ENCODE measurements around the gene TMEM116.
"Not testable (repeated sequence)": the region's sequence is repeated elsewhere in the genome, so short reads cannot be mapped to it uniquely, and the experiment has no call there.

TMEM116 gene

GRCh38 chr12:112012775-112013600, at the start of gene TMEM116, which contains the start of gene ERP29:
Gene TMEM116 (minus strand): TSS chr12:112013165. CDS start chr12:112005270, 7,895 bp downstream.
Gene ERP29 (plus strand): TSS chr12:112013426. CDS start chr12:112013466, 40 bp downstream.
- peak; percentile 100 for DNase-seq

GRCh38 chr12:112061137-112061536, 48.2 kb upstream of the TMEM116 start:
- no peak for DNase-seq

- DNase-seq, result no peak
Observed at GRCh38 chr12:112049351-112049750, 36.4 kb upstream of the TMEM116 start.

- no peak for DNase-seq
Observed at GRCh38 chr12:112046003-112046402, 33.0 kb upstream of the TMEM116 start.

- not testable (repeated sequence) for DNase-seq
Observed at GRCh38 chr12:112036614-112037013, 23.6 kb upstream of the TMEM116 start.

GRCh38 chr12:112035219-112035785, 22.3 kb upstream of the TMEM116 start:
- no peak for DNase-seq

- no peak for DNase-seq
Observed at GRCh38 chr12:112032292-112032691, 19.3 kb upstream of the TMEM116 start.

- no peak for DNase-seq
Observed at GRCh38 chr12:112031472-112031871, 18.5 kb upstream of the TMEM116 start.

GRCh38 chr12:112029301-112029700, 16.3 kb upstream of the TMEM116 start:
- DNase-seq, result no peak

GRCh38 chr12:112025808-112026375, 12.9 kb upstream of the TMEM116 start:
- no peak for DNase-seq

- no peak for DNase-seq
Observed at GRCh38 chr12:112023759-112024396, 10.9 kb upstream of the TMEM116 start.

- DNase-seq, result no peak
Observed at GRCh38 chr12:112022241-112023016, 9.5 kb upstream of the TMEM116 start.

- no peak for DNase-seq
Observed at GRCh38 chr12:112020947-112021457, 8.0 kb upstream of the TMEM116 start.

GRCh38 chr12:112018571-112019237, 5.7 kb upstream of the TMEM116 start:
- no peak for DNase-seq

- DNase-seq, result no peak
Observed at GRCh38 chr12:112017041-112017440, 4.1 kb upstream of the TMEM116 start.

- no peak for DNase-seq
Observed at GRCh38 chr12:112015938-112016337, 3.0 kb upstream of the TMEM116 start.

GRCh38 chr12:112013601-112014402, 837 bp upstream of the TMEM116 start:
- peak; percentile 60 for DNase-seq

- no peak for DNase-seq
Observed at GRCh38 chr12:112011685-112012084, 1.3 kb downstream of the TMEM116 start.

- DNase-seq, result no peak
Observed at GRCh38 chr12:112010415-112011344, 2.3 kb downstream of the TMEM116 start.

- not testable (repeated sequence) for DNase-seq
Observed at GRCh38 chr12:112009596-112009995, 3.4 kb downstream of the TMEM116 start.

Measured in activated T-cell treated with anti-CD3 and anti-CD28 coated beads for 4 hours (primary cell).